Endothelial cell of umbilical vein (primary cell): ENCODE results near the gene RPS6KA4. TPM values are rescaled to one million over a fixed set of nuclear protein-coding genes. Genes with fewer than 3 reads are reported as not detected.

ENCODE experiments used
- BruUV-seq: library from RNA; stranded (reverse); fragments of 400-500 nt; replicated peaks from 2 replicates; lab custom pipeline; 2021; lab: Mats Ljungman, UMichigan
- CTCF ChIA-PET: fragments of 300-600, 350-600 bp; sonication (Branson Sonifier 250); formaldehyde crosslinking; loops from one replicate; lab custom pipeline; 2021; ENCODE audit warnings: antibody characterized with exemption, inconsistent platforms; lab: Charles Lee
- POLR2A ChIA-PET: fragments of 300-600, 350-600 bp; sonication (Branson Sonifier 250); formaldehyde crosslinking; loops from one replicate; lab custom pipeline; 2021; ENCODE audit warnings: antibody characterized with exemption, inconsistent platforms; lab: Charles Lee
- DNase-seq: peaks from one replicate; pipeline ENCODE4 v3.0.0-alpha.2; 2011; ENCODE audit warnings: low read depth, low spot score
- FAIRE-seq: peaks from 2 replicates; lab custom pipeline; 2011; peaks lifted over from hg19 to GRCh38; lab: Jason Lieb, UNC
- H2AFZ ChIP-seq: 2 replicates; pipeline ENCODE4 v1.6.0; 2012; ENCODE audit warnings: low read depth, low read length, control low read depth, inconsistent platforms
- H3K27ac ChIP-seq: 2 replicates; pipeline ENCODE4 v1.5.1; 2011; ENCODE audit warnings: low read depth, mild to moderate bottlenecking, control low read depth, low read length, moderate library complexity; ENCODE audit not compliant: insufficient read depth
- H3K27me3 ChIP-seq, 2 experiments: 2 replicates each; pipeline versions ENCODE4 v1.6.0 to v1.6.1; 2011; ENCODE audit warnings: low read length in 2 of 2, mixed read lengths in 1 of 2; ENCODE audit not compliant: control insufficient read depth in 2 of 2, insufficient read depth in 2 of 2
- H3K36me3 ChIP-seq, 2 experiments: 2 replicates in 1 of 2; 3 replicates in 1 of 2; pipeline ENCODE4 v1.5.1; 2011; ENCODE audit warnings: low read length in 2 of 2, mild to moderate bottlenecking in 1 of 2, moderate library complexity in 1 of 2; ENCODE audit not compliant: control insufficient read depth in 2 of 2, insufficient read depth in 2 of 2; ENCODE audit errors: extremely low read depth in 1 of 2
- H3K4me1 ChIP-seq: 3 replicates; pipeline ENCODE4 v1.5.1; 2011; ENCODE audit warnings: mild to moderate bottlenecking, low read length; ENCODE audit not compliant: control insufficient read depth, insufficient read depth; ENCODE audit errors: extremely low read depth
- H3K4me2 ChIP-seq: 2 replicates; pipeline ENCODE4 v1.6.1; 2011; ENCODE audit warnings: low read length, control low read depth, mixed read lengths; ENCODE audit not compliant: insufficient read depth
- H3K4me3 ChIP-seq, 3 experiments: fragments of 200-600 bp in 1 of 3; sonication (generic), shearing (Covaris generic) in 1 of 3; replicated peaks in 1 of 3; 2 replicates each; pipeline ENCODE4 v1.5.1; 2011 to 2016; ENCODE audit warnings: control low read depth in 3 of 3, low read length in 3 of 3, mild to moderate bottlenecking in 2 of 3, inconsistent platforms in 1 of 3, low read depth in 1 of 3, moderate library complexity in 1 of 3; ENCODE audit not compliant: insufficient read depth in 1 of 3
- H3K79me2 ChIP-seq: 2 replicates; pipeline ENCODE4 v1.6.0; 2012; ENCODE audit warnings: low read length, inconsistent platforms; ENCODE audit not compliant: control insufficient read depth, insufficient read depth
- H3K9ac ChIP-seq: replicated peaks from 2 replicates; pipeline ENCODE3; 2011; ENCODE audit warnings: low read length, control low read depth; ENCODE audit not compliant: insufficient read depth; ENCODE audit errors: extremely low read depth
- H3K9me1 ChIP-seq: replicated peaks from 3 replicates; pipeline ENCODE4 v1.6.0; 2011; ENCODE audit warnings: mild to moderate bottlenecking, low read length; ENCODE audit not compliant: control insufficient read depth, insufficient read depth; ENCODE audit errors: extremely low read depth
- H3K9me3 ChIP-seq: replicated peaks from 2 replicates; pipeline ENCODE4 v1.5.1; 2012; ENCODE audit warnings: low read length, inconsistent platforms; ENCODE audit not compliant: control insufficient read depth, insufficient read depth
- H4K20me1 ChIP-seq: replicated peaks from 2 replicates; pipeline ENCODE3; 2011; ENCODE audit warnings: mild to moderate bottlenecking, low read length; ENCODE audit not compliant: control insufficient read depth, insufficient read depth; ENCODE audit errors: extremely low read depth
- EZH2 ChIP-seq: IDR thresholded peaks from 2 replicates; pipeline ENCODE4 v1.6.1; 2012; ENCODE audit warnings: borderline replicate concordance, low read depth, mild to moderate bottlenecking, moderate library complexity, low read length, inconsistent platforms; ENCODE audit not compliant: severe bottlenecking
- FOS ChIP-seq: IDR thresholded peaks from 2 replicates; pipeline ENCODE4 v1.6.1; 2011; ENCODE audit warnings: mild to moderate bottlenecking, low read length, moderate library complexity, borderline replicate concordance; ENCODE audit not compliant: insufficient read depth
- GATA2 ChIP-seq: IDR thresholded peaks from 2 replicates; pipeline ENCODE4 v1.7.0; 2011; ENCODE audit warnings: low read depth, mild to moderate bottlenecking, moderate library complexity, mixed read lengths, low read length; ENCODE audit not compliant: insufficient read length, insufficient read depth
- JUN ChIP-seq: IDR thresholded peaks from 2 replicates; pipeline ENCODE4 v1.6.1; 2011; ENCODE audit warnings: borderline replicate concordance, low read depth; ENCODE audit not compliant: insufficient read length, insufficient read depth
- MYC ChIP-seq: IDR thresholded peaks from one replicate; pipeline ENCODE4 v1.6.1; 2011; ENCODE audit warnings: mild to moderate bottlenecking, low read depth, low read length
- POLR2A ChIP-seq: IDR thresholded peaks from 2 replicates; pipeline ENCODE4 v1.6.1; 2012; ENCODE audit warnings: low read depth, mild to moderate bottlenecking, control low read depth, low read length
- POLR2AphosphoS5 ChIP-seq: IDR thresholded peaks from 2 replicates; pipeline ENCODE4 v1.6.1; 2012; ENCODE audit warnings: low read depth, mild to moderate bottlenecking, control low read depth, low read length, moderate library complexity; ENCODE audit not compliant: insufficient read depth
- dilution Hi-C: fragments of 300-500 bp; cut with MboI; formaldehyde crosslinking; loops from one replicate; pipeline ENCODE4 v1.15.0; 2019; ENCODE audit warnings: low sequenced_read_pairs; ENCODE audit not compliant: extremely low pct_ligation_motif_present
- intact Hi-C: fragments of 100-400 bp; cut with micrococcal nuclease; formaldehyde crosslinking; loops from one replicate; pipeline ENCODE4 v1.10.0; 2022
- polyA plus RNA-seq, 4 experiments: library from polyadenylated mRNA; depleted of rRNA in 3 of 4; stranded (reverse) in 3 of 4; unstranded in 1 of 4; fragments of >200 nt; gene quantifications; 2 replicates each; pipeline versions ENCODE4 v1.2.1 to v1.2.3, GENCODE V29; 2011 to 2012; ENCODE audit warnings: missing spikeins in 1 of 4
- total RNA-seq: library from RNA; stranded (reverse); gene quantifications from 2 replicates; pipeline ENCODE4 v1.2.3, GENCODE V29; 2021
- TF ChIP-seq, protein P1 (sequence below), 2 donors: IDR thresholded peaks; 1 replicate in 1 of 2; 2 replicates in 1 of 2; pipeline ENCODE4 v1.5.1; 2011; ENCODE audit warnings: low read length in 2 of 2, mild to moderate bottlenecking in 2 of 2, moderate library complexity in 2 of 2, control low read depth in 1 of 2, inconsistent platforms in 1 of 2, low read depth in 1 of 2; ENCODE audit not compliant: insufficient read depth in 1 of 2; ENCODE audit errors: extremely low read depth in 1 of 2
- TF ChIP-seq, protein P2 (sequence below): IDR thresholded peaks from 2 replicates; pipeline ENCODE4 v1.6.1; 2011; ENCODE audit not compliant: insufficient read depth, insufficient read length

RPS6KA4 gene
- total and polyA plus RNA-seq, 2 donors (not counting 3 experiments of a cell fraction or from before 2014, with no cell fraction given) = 26.5 to 44.1 TPM

DNA sequence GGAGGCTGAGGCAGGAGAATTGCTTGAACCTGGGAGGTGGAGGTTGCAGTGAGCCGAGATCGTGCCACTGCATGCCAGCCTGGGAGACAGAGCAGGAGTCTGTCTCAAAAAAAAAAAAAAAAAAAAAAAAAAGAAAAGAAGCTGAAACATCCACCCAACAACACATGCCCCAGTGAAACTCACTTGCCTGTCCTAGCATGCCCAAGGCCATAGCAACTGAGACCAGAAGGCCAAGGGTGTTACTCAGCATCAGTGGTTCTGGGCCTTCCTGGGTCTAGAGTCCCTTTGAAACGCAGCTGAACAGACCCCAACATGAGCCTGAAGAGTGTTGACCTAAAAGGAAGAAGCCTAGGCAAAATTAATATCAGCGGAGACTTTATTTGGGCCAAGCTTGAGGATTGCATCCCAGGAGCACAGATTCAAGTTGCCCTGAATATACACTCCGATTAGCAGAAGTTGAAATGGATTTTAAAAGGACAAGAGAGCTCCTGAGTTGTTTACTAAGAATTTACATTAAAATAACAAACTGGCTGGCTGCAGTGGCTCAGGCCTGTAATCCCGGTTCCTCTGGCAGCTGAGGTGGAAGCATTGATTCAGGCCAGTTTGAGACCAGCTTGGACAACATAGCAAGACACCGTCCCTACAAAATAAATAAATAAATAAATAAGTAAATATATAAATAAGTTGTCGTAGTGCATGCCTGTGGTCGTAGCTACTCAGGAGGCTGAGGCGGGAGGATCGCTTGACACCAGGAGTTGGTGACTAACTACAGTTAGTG lies 34.1 kb upstream of the RPS6KA4 start:
- TF ChIP-seq EZH2 (no peak), JUN (no peak), MYC (no peak), POLR2A (no peak), POLR2AphosphoS5 (no peak), GATA2 (no peak), FOS (no peak)
- TF ChIP-seq, protein P1, sequence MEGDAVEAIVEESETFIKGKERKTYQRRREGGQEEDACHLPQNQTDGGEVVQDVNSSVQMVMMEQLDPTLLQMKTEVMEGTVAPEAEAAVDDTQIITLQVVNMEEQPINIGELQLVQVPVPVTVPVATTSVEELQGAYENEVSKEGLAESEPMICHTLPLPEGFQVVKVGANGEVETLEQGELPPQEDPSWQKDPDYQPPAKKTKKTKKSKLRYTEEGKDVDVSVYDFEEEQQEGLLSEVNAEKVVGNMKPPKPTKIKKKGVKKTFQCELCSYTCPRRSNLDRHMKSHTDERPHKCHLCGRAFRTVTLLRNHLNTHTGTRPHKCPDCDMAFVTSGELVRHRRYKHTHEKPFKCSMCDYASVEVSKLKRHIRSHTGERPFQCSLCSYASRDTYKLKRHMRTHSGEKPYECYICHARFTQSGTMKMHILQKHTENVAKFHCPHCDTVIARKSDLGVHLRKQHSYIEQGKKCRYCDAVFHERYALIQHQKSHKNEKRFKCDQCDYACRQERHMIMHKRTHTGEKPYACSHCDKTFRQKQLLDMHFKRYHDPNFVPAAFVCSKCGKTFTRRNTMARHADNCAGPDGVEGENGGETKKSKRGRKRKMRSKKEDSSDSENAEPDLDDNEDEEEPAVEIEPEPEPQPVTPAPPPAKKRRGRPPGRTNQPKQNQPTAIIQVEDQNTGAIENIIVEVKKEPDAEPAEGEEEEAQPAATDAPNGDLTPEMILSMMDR (IDR thresholded peaks at IDR 0.05; ENCODE audit: extremely low read depth in 1 of 2, insufficient read depth in 1 of 2, low read depth in 1 of 2, low read length in 2 of 2) = no peak
- TF ChIP-seq, protein P2, sequence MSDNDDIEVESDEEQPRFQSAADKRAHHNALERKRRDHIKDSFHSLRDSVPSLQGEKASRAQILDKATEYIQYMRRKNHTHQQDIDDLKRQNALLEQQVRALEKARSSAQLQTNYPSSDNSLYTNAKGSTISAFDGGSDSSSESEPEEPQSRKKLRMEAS = no peak
- no peak overlapping the region for H3K9ac ChIP-seq
- POLR2A ChIA-PET = no interaction called here

More for the DNA sequence above, 34.1 kb upstream of the RPS6KA4 start:
- Histone ChIP-seq H3K4me1 (no peaks in the 10 kb centered on the region), H4K20me1 (no peaks in the 10 kb centered on the region), H3K9me3 (no peaks in the 10 kb centered on the region), H3K27ac (no peak overlapping the region), H3K36me3 (peaks cover 0 to 11% of the 10 kb centered on the region in 2 experiments), H3K79me2 (no peaks in the 10 kb centered on the region), H3K4me2 (no peak overlapping the region), H2AFZ (no peak overlapping the region), H3K9me1 (no peaks in the 10 kb centered on the region), H3K4me3 (no peak overlapping the region), H3K27me3 (no peaks in the 10 kb centered on the region)
- intact Hi-C loops = no loop called here
- no peak for DNase-seq
- FAIRE-seq = no peak
- CTCF ChIA-PET = interaction anchor here (0.7 to 3.4 kb wide), 5 partner anchors 18 to 379 kb away, joined by 3 to 14 read pairs (median 5); partner anchors contain the start of gene CATSPERZ
- dilution Hi-C loops = no loop called here
- no TSS peak for BruUV-seq
